ENCODE results near the gene IL18R1. TPM values are rescaled to one million over a fixed set of nuclear protein-coding genes. Genes with fewer than 3 reads are reported as not detected.

IL18R1 gene
- total and polyA plus RNA-seq, 11 donors, result 0.50 to 4.3 (median 1.8) TPM

GRCh38 chr2:102392096-102392495, 36.5 kb downstream of the IL18R1 start:
- DNase-seq, result no peak
- TF ChIP-seq POLR2A (IDR thresholded peaks at IDR 0.05), result no peak
- TF ChIP-seq CTCF (IDR thresholded peaks at IDR 0.05), result no peak
- H3K9me3 ChIP-seq, result no peaks in the 10 kb centered on the region
- no peak overlapping the region for H3K4me3 ChIP-seq
- H3K27me3 ChIP-seq, result no peaks in the 10 kb centered on the region
- 77 to 95% (median 78%) methylated on average over 3 of the region's 3 CpGs for WGBS, 4 donors
- intact Hi-C loops (cut with DNase I), result no loop called here
- peaks cover 0 to 13% (median 0%) of the 10 kb centered on the region in 9 donors for H3K36me3 ChIP-seq
- no peak overlapping the region for H3K27ac ChIP-seq
- H3K4me1 ChIP-seq, result no peaks in the 10 kb centered on the region
- ATAC-seq, result no peak

- H3K4me1 ChIP-seq, result no peaks in the 10 kb centered on the region
- ATAC-seq (no peak), DNase-seq (no peak)
- H3K36me3 ChIP-seq, result peaks cover 0 to 8% (median 0%) of the 10 kb centered on the region in 9 donors
- no peak overlapping the region for H3K27ac ChIP-seq
- TF ChIP-seq CTCF (IDR thresholded peaks at IDR 0.05) (no peak), POLR2A (IDR thresholded peaks at IDR 0.05) (no peak)
- no peaks in the 10 kb centered on the region for H3K27me3 ChIP-seq
- no peaks in the 10 kb centered on the region for H3K9me3 ChIP-seq
- 29 to 70% (median 35%) methylated on average over 1 of the region's 1 CpG for WGBS, 4 donors
- intact Hi-C loops (cut with DNase I), result no loop called here
- H3K4me3 ChIP-seq, result no peak overlapping the region
Measured at GRCh38 chr2:102392942-102393341, 37.3 kb downstream of the IL18R1 start.

- no peak for TF ChIP-seq CTCF (IDR thresholded peaks at IDR 0.05)
- no peak for TF ChIP-seq POLR2A (IDR thresholded peaks at IDR 0.05)
- Histone ChIP-seq H3K4me1 (no peaks in the 10 kb centered on the region), H3K27ac (no peak overlapping the region), H3K36me3 (no peaks in the 10 kb centered on the region), H3K27me3 (no peaks in the 10 kb centered on the region), H3K4me3 (no peak overlapping the region), H3K9me3 (no peaks in the 10 kb centered on the region)
- WGBS, 4 donors, result 69 to 93% (median 80%) methylated on average over 2 of the region's 2 CpGs
- DNase-seq (no peak), ATAC-seq (no peak)
- intact Hi-C loops (cut with DNase I), result no loop called here
Measured at GRCh38 chr2:102396012-102396411, 40.4 kb downstream of the IL18R1 start.

- no peaks in the 10 kb centered on the region for H3K36me3 ChIP-seq
- no peak overlapping the region for H3K4me3 ChIP-seq
- no peak for TF ChIP-seq POLR2A (IDR thresholded peaks at IDR 0.05)
- TF ChIP-seq CTCF (IDR thresholded peaks at IDR 0.05), result no peak
- DNase-seq (no peak), ATAC-seq (no peak)
- H3K27me3 ChIP-seq, result no peaks in the 10 kb centered on the region
- intact Hi-C loops (cut with DNase I), result no loop called here
- WGBS, 4 donors, result 50 to 60% (median 59%) methylated on average over 6 of the region's 6 CpGs
- H3K27ac ChIP-seq, result no peak overlapping the region
- no peaks in the 10 kb centered on the region for H3K9me3 ChIP-seq
- no peaks in the 10 kb centered on the region for H3K4me1 ChIP-seq
Measured at GRCh38 chr2:102397209-102397608, 41.6 kb downstream of the IL18R1 start.
